Measurements from ENCODE around the gene DAD1. TPM values are rescaled to one million over a fixed set of nuclear protein-coding genes. Genes with fewer than 3 reads are reported as not detected.
A peak's percentile ranks its signal among the peaks of the same experiment; 100 is the strongest.

DAD1 gene
- total RNA-seq, 2 donors from 2014 or later: 176 to 193 TPM

- no peak overlapping the region for H3K9ac ChIP-seq (ENCODE audit: extremely low read depth, low read length, poor library complexity, severe bottlenecking)
- H3K36me3 ChIP-seq (ENCODE audit: control insufficient read depth, insufficient read depth, low read length): peaks cover 16% of the 10 kb centered on the region
- H3K27ac ChIP-seq (ENCODE audit: low read depth, low read length): no peak overlapping the region
- no peak overlapping the region for H3K4me3 Mint-ChIP-seq
- no peak for TF ChIP-seq CTCF (conservative IDR thresholded peaks at IDR 0.05)
- 92 to 100% methylated on average over 1 of the region's 1 CpG for WGBS, 2 experiments (ENCODE audit: insufficient coverage in 1 of 2, insufficient read length in 1 of 2)
- no peak for DNase-seq
- no peak overlapping the region for H3K4me3 ChIP-seq (ENCODE audit: low read length)
- H3K36me3 Mint-ChIP-seq (ENCODE audit: low read depth): peaks cover 8% of the 10 kb centered on the region
- H3K27ac Mint-ChIP-seq: peak overlapping the region; percentile 89
- H3K4me1 Mint-ChIP-seq: peaks cover 47% of the 10 kb centered on the region
- H3K4me1 ChIP-seq (ENCODE audit: control insufficient read depth, insufficient read depth, low read length): peaks cover 11% of the 10 kb centered on the region
- H3K27me3 ChIP-seq (ENCODE audit: control insufficient read depth, insufficient read depth, low read length, poor library complexity, severe bottlenecking): no peaks in the 10 kb centered on the region
- H3K9me3 ChIP-seq (ENCODE audit: control insufficient read depth, low read length): no peaks in the 10 kb centered on the region
- no peaks in the 10 kb centered on the region for H3K9me3 Mint-ChIP-seq
- no peaks in the 10 kb centered on the region for H3K27me3 Mint-ChIP-seq (ENCODE audit: insufficient read depth)
Observed at GRCh38 chr14:22559041-22559440, 30.0 kb downstream of the DAD1 start.

GRCh38 chr14:22558221-22558913, 30.7 kb downstream of the DAD1 start:
- H3K36me3 Mint-ChIP-seq (ENCODE audit: low read depth): peaks cover 5% of the 10 kb centered on the region
- H3K4me3 Mint-ChIP-seq: no peak overlapping the region
- H3K27ac ChIP-seq (ENCODE audit: low read depth, low read length): no peak overlapping the region
- no peak overlapping the region for H3K4me3 ChIP-seq (ENCODE audit: low read length)
- TF ChIP-seq CTCF (conservative IDR thresholded peaks at IDR 0.05): peak; percentile 79
- H3K27ac Mint-ChIP-seq: peak overlapping the region; percentile 44
- H3K27me3 ChIP-seq (ENCODE audit: control insufficient read depth, insufficient read depth, low read length, poor library complexity, severe bottlenecking): no peaks in the 10 kb centered on the region
- WGBS, 2 experiments (ENCODE audit: insufficient coverage in 1 of 2, insufficient read length in 1 of 2): 92 to 94% methylated on average over 16 to 25 of the region's 25 CpGs
- peaks cover 11% of the 10 kb centered on the region for H3K4me1 ChIP-seq (ENCODE audit: control insufficient read depth, insufficient read depth, low read length)
- H3K27me3 Mint-ChIP-seq (ENCODE audit: insufficient read depth): no peaks in the 10 kb centered on the region
- H3K9me3 Mint-ChIP-seq: no peaks in the 10 kb centered on the region
- no peak overlapping the region for H3K9ac ChIP-seq (ENCODE audit: extremely low read depth, low read length, poor library complexity, severe bottlenecking)
- peaks cover 10% of the 10 kb centered on the region for H3K36me3 ChIP-seq (ENCODE audit: control insufficient read depth, insufficient read depth, low read length)
- peaks cover 49% of the 10 kb centered on the region for H3K4me1 Mint-ChIP-seq
- no peaks in the 10 kb centered on the region for H3K9me3 ChIP-seq (ENCODE audit: control insufficient read depth, low read length)
- peak; percentile 84 for DNase-seq

GRCh38 chr14:22557846-22558220, 31.2 kb downstream of the DAD1 start:
- DNase-seq: no peak
- Mint-ChIP-seq H3K4me3 (no peak overlapping the region), H3K27me3 (ENCODE audit: insufficient read depth) (no peaks in the 10 kb centered on the region), H3K36me3 (ENCODE audit: low read depth) (peaks cover 3% of the 10 kb centered on the region), H3K9me3 (no peaks in the 10 kb centered on the region), H3K27ac (no peak overlapping the region), H3K4me1 (peaks cover 47% of the 10 kb centered on the region)
- H3K27ac ChIP-seq (ENCODE audit: low read depth, low read length): no peak overlapping the region
- no peak for TF ChIP-seq CTCF (conservative IDR thresholded peaks at IDR 0.05)
- H3K4me1 ChIP-seq (ENCODE audit: control insufficient read depth, insufficient read depth, low read length): peaks cover 11% of the 10 kb centered on the region
- H3K9me3 ChIP-seq (ENCODE audit: control insufficient read depth, low read length): no peaks in the 10 kb centered on the region
- no peak overlapping the region for H3K4me3 ChIP-seq (ENCODE audit: low read length)
- peaks cover 6% of the 10 kb centered on the region for H3K36me3 ChIP-seq (ENCODE audit: control insufficient read depth, insufficient read depth, low read length)
- H3K27me3 ChIP-seq (ENCODE audit: control insufficient read depth, insufficient read depth, low read length, poor library complexity, severe bottlenecking): no peaks in the 10 kb centered on the region
- H3K9ac ChIP-seq (ENCODE audit: extremely low read depth, low read length, poor library complexity, severe bottlenecking): no peak overlapping the region
- 77% methylated on average over 1 of the region's 1 CpG; no CpG with 5 or more reads in 1 of the 2 experiments for WGBS, 2 experiments (ENCODE audit: insufficient coverage in 1 of 2, insufficient read length in 1 of 2)

All from endodermal cell (in vitro differentiated cells).